Activated CD4-positive, alpha-beta T cell treated with anti-CD3 and anti-CD28 coated beads, Interleukin-2, amount 10 ng/mL, durations not matched to agents 7 days and 5 days (primary cell): ENCODE measurements around the gene ACSS2. TPM values are rescaled to one million over a fixed set of nuclear protein-coding genes. Genes with fewer than 3 reads are reported as not detected.

Experiments
- CTCF ChIA-PET: fragments of 350-600 bp; sonication (Branson Sonifier 250); formaldehyde crosslinking; loops from one replicate; lab custom pipeline; 2021; ENCODE audit warnings: antibody characterized with exemption; lab: Charles Lee
- POLR2A ChIA-PET: fragments of 350-600 bp; sonication (Branson Sonifier 250); formaldehyde crosslinking; loops from one replicate; lab custom pipeline; 2021; ENCODE audit warnings: antibody characterized with exemption; lab: Charles Lee
- DNase-seq: peaks from one replicate; pipeline ENCODE4 v3.0.0-alpha.2; 2020
- H3K27ac Mint-ChIP-seq: one replicate; pipeline ENCODE4 v1.8.0; 2021; ENCODE audit warnings: mild to moderate bottlenecking, moderate library complexity, mixed read lengths
- H3K27me3 Mint-ChIP-seq: one replicate; pipeline ENCODE4 v1.8.0; 2021; ENCODE audit warnings: mixed read lengths
- H3K36me3 Mint-ChIP-seq: one replicate; pipeline ENCODE4 v1.8.0; 2021; ENCODE audit warnings: low read depth, mixed read lengths
- H3K4me1 Mint-ChIP-seq: one replicate; pipeline ENCODE4 v1.8.0; 2021; ENCODE audit warnings: mixed read lengths
- H3K4me3 Mint-ChIP-seq: one replicate; pipeline ENCODE4 v1.8.0; 2021; ENCODE audit warnings: mild to moderate bottlenecking, moderate library complexity, mixed read lengths
- H3K9me3 Mint-ChIP-seq: one replicate; pipeline ENCODE4 v1.8.0; 2021; ENCODE audit warnings: mixed read lengths
- total RNA-seq, 2 experiments: library from RNA; stranded (reverse); gene quantifications; one replicate each; pipeline ENCODE4 v1.2.3, GENCODE V29; 2021

ACSS2 gene
- total RNA-seq, 2 experiments from 2014 or later, result 33.0 to 36.1 TPM

GRCh38 chr20:34956041-34956458 is 79.6 kb downstream of the ACSS2 start:
- POLR2A ChIA-PET, result no interaction called here
- no peaks in the 10 kb centered on the region for H3K27me3 Mint-ChIP-seq
- peaks cover 34% of the 10 kb centered on the region for H3K4me1 Mint-ChIP-seq
- peak overlapping the region; percentile 96 for H3K4me3 Mint-ChIP-seq
- H3K27ac Mint-ChIP-seq, result peak overlapping the region; percentile 94
- CTCF ChIA-PET, result interaction anchor here (0.8 to 2.1 kb wide), 10 partner anchors 14 to 104 kb away, joined by 3 to 19 read pairs (median 4); partner anchors contain the start of genes ACSS2 and GGT7
- H3K36me3 Mint-ChIP-seq, result peaks cover 3% of the 10 kb centered on the region
- no peak for DNase-seq
- H3K9me3 Mint-ChIP-seq, result no peaks in the 10 kb centered on the region

- POLR2A ChIA-PET, result no interaction called here
- no peak for DNase-seq
- Mint-ChIP-seq H3K4me1 (peaks cover 34% of the 10 kb centered on the region), H3K36me3 (peaks cover 3% of the 10 kb centered on the region), H3K27me3 (no peaks in the 10 kb centered on the region), H3K4me3 (peak overlapping the region; percentile 96), H3K9me3 (no peaks in the 10 kb centered on the region), H3K27ac (peak overlapping the region; percentile 94)
- CTCF ChIA-PET, result interaction anchor here (0.9 to 2.1 kb wide), 5 partner anchors 16 to 85 kb away, joined by 3 to 6 read pairs (median 4); partner anchors contain the start of gene GGT7
These were observed 80.5 kb downstream of the ACSS2 start for GRCh38 chr20:34956751-34957472.

- Mint-ChIP-seq H3K27me3 (no peaks in the 10 kb centered on the region), H3K27ac (no peak overlapping the region), H3K4me1 (peaks cover 4% of the 10 kb centered on the region), H3K9me3 (no peaks in the 10 kb centered on the region), H3K4me3 (no peak overlapping the region), H3K36me3 (no peaks in the 10 kb centered on the region)
- CTCF ChIA-PET, result no interaction called here
- DNase-seq, result no peak
- POLR2A ChIA-PET, result no interaction called here
These were observed 88.1 kb downstream of the ACSS2 start for GRCh38 chr20:34964486-34964885.

- H3K4me3 Mint-ChIP-seq, result no peak overlapping the region
- H3K9me3 Mint-ChIP-seq, result no peaks in the 10 kb centered on the region
- CTCF ChIA-PET, result no interaction called here
- H3K4me1 Mint-ChIP-seq, result peaks cover 4% of the 10 kb centered on the region
- no peaks in the 10 kb centered on the region for H3K36me3 Mint-ChIP-seq
- H3K27ac Mint-ChIP-seq, result no peak overlapping the region
- POLR2A ChIA-PET, result no interaction called here
- no peak for DNase-seq
- H3K27me3 Mint-ChIP-seq, result no peaks in the 10 kb centered on the region
These were observed 88.6 kb downstream of the ACSS2 start for GRCh38 chr20:34965051-34965450.

GRCh38 chr20:34967421-34967820 is 91.0 kb downstream of the ACSS2 start:
- H3K27ac Mint-ChIP-seq, result no peak overlapping the region
- H3K36me3 Mint-ChIP-seq, result no peaks in the 10 kb centered on the region
- CTCF ChIA-PET, result interaction anchor here (0.6 to 0.8 kb wide), 2 partner anchors 10 to 164 kb away, joined by 3 read pairs; no protein-coding TSS in a partner anchor
- no peaks in the 10 kb centered on the region for H3K4me1 Mint-ChIP-seq
- POLR2A ChIA-PET, result no interaction called here
- DNase-seq, result no peak
- no peaks in the 10 kb centered on the region for H3K9me3 Mint-ChIP-seq
- no peaks in the 10 kb centered on the region for H3K27me3 Mint-ChIP-seq
- no peak overlapping the region for H3K4me3 Mint-ChIP-seq

GRCh38 chr20:34968042-34968775 is 91.8 kb downstream of the ACSS2 start:
- no peak for DNase-seq
- Mint-ChIP-seq H3K4me3 (no peak overlapping the region), H3K27me3 (no peaks in the 10 kb centered on the region), H3K4me1 (no peaks in the 10 kb centered on the region), H3K9me3 (no peaks in the 10 kb centered on the region), H3K27ac (no peak overlapping the region), H3K36me3 (no peaks in the 10 kb centered on the region)
- ChIA-PET CTCF (interaction anchor here (0.8 kb wide), 1 partner anchor 9 kb away, joined by 3 read pairs; no protein-coding TSS in a partner anchor), POLR2A (no interaction called here)

- Mint-ChIP-seq H3K27me3 (no peaks in the 10 kb centered on the region), H3K27ac (no peak overlapping the region), H3K4me1 (no peaks in the 10 kb centered on the region), H3K4me3 (no peak overlapping the region), H3K9me3 (no peaks in the 10 kb centered on the region), H3K36me3 (no peaks in the 10 kb centered on the region)
- POLR2A ChIA-PET, result no interaction called here
- no peak for DNase-seq
- CTCF ChIA-PET, result interaction anchor here (1.4 to 2.0 kb wide), 2 partner anchors 16 to 98 kb away, joined by 3 to 7 read pairs; partner anchors contain the start of gene GGT7
These were observed 93.9 kb downstream of the ACSS2 start for GRCh38 chr20:34970193-34970840.

- ChIA-PET POLR2A (no interaction called here), CTCF (interaction anchor here (1.1 to 2.0 kb wide), 3 partner anchors 15 to 99 kb away, joined by 3 to 7 read pairs (median 3); partner anchors contain the start of gene GGT7)
- Mint-ChIP-seq H3K9me3 (no peaks in the 10 kb centered on the region), H3K4me1 (no peaks in the 10 kb centered on the region), H3K4me3 (no peak overlapping the region), H3K36me3 (no peaks in the 10 kb centered on the region), H3K27ac (no peak overlapping the region), H3K27me3 (no peaks in the 10 kb centered on the region)
- DNase-seq, result no peak
These were observed 94.6 kb downstream of the ACSS2 start for GRCh38 chr20:34970846-34971560.

- no peak overlapping the region for H3K4me3 Mint-ChIP-seq
- no peaks in the 10 kb centered on the region for H3K27me3 Mint-ChIP-seq
- H3K27ac Mint-ChIP-seq, result no peak overlapping the region
- no peaks in the 10 kb centered on the region for H3K9me3 Mint-ChIP-seq
- DNase-seq, result no peak
- no peaks in the 10 kb centered on the region for H3K4me1 Mint-ChIP-seq
- H3K36me3 Mint-ChIP-seq, result no peaks in the 10 kb centered on the region
- ChIA-PET CTCF (interaction anchor here (1.1 to 2.0 kb wide), 5 partner anchors 13 to 99 kb away, joined by 3 to 7 read pairs (median 3); partner anchors contain the start of gene GGT7), POLR2A (no interaction called here)
These were observed 95.3 kb downstream of the ACSS2 start for GRCh38 chr20:34971561-34972235.

GRCh38 chr20:34974246-34974645 is 97.8 kb downstream of the ACSS2 start:
- Mint-ChIP-seq H3K4me1 (no peaks in the 10 kb centered on the region), H3K9me3 (no peaks in the 10 kb centered on the region), H3K4me3 (no peak overlapping the region), H3K27me3 (no peaks in the 10 kb centered on the region), H3K27ac (no peak overlapping the region), H3K36me3 (no peaks in the 10 kb centered on the region)
- no peak for DNase-seq
- CTCF ChIA-PET, result no interaction called here
- POLR2A ChIA-PET, result no interaction called here

GRCh38 chr20:34976286-34976685 is 99.9 kb downstream of the ACSS2 start:
- Mint-ChIP-seq H3K9me3 (no peaks in the 10 kb centered on the region), H3K4me1 (no peaks in the 10 kb centered on the region), H3K4me3 (no peak overlapping the region), H3K27me3 (no peaks in the 10 kb centered on the region), H3K36me3 (no peaks in the 10 kb centered on the region), H3K27ac (no peak overlapping the region)
- ChIA-PET CTCF (no interaction called here), POLR2A (no interaction called here)
- DNase-seq, result no peak
